GM19467 (cell line): ENCODE results near the gene TLE2.

Source experiments
- ATAC-seq: cut with Tn5 transposase; IDR thresholded peaks from one replicate; pipeline ENCODE4 v1.9.1; 2021; ENCODE audit warnings: mild to moderate bottlenecking, moderate library complexity; ENCODE audit not compliant: unreplicated experiment

TLE2 gene

GRCh38 chr19:3029065-3029923 lies at the start of gene TLE2:
TLE2 (minus strand) TSS chr19:3029280; CDS start chr19:3028904, 376 bp downstream.
- no peak for ATAC-seq

GRCh38 chr19:3075605-3076431 lies 46.7 kb upstream of the TLE2 start:
- ATAC-seq = no peak

- ATAC-seq = no peak
Observed at GRCh38 chr19:3073931-3074595, 45.0 kb upstream of the TLE2 start.

- ATAC-seq = no peak
Observed at GRCh38 chr19:3073159-3073563, 44.1 kb upstream of the TLE2 start.

GRCh38 chr19:3071768-3072167 lies 42.7 kb upstream of the TLE2 start:
- no peak for ATAC-seq

GRCh38 chr19:3068071-3068470 lies 39.0 kb upstream of the TLE2 start:
- no peak for ATAC-seq

- no peak for ATAC-seq
Observed at GRCh38 chr19:3067563-3067962, 38.5 kb upstream of the TLE2 start.

- no peak for ATAC-seq
Observed at GRCh38 chr19:3066482-3067049, 37.5 kb upstream of the TLE2 start.

GRCh38 chr19:3065675-3066357 lies 36.7 kb upstream of the TLE2 start:
- peak; percentile 57 for ATAC-seq

- no peak for ATAC-seq
Observed at GRCh38 chr19:3064011-3064330, 34.9 kb upstream of the TLE2 start.

- no peak for ATAC-seq
Observed at GRCh38 chr19:3062165-3063105, 33.4 kb upstream of the TLE2 start, which contains the start of gene TLE5. TLE5 (minus strand) TSS chr19:3062495; CDS start chr19:3062200, 295 bp downstream.

- no peak for ATAC-seq
Observed at GRCh38 chr19:3061182-3062161, 32.4 kb upstream of the TLE2 start.

- no peak for ATAC-seq
Observed at GRCh38 chr19:3060857-3061181, 31.7 kb upstream of the TLE2 start.

GRCh38 chr19:3059653-3060052 lies 30.6 kb upstream of the TLE2 start:
- no peak for ATAC-seq

- no peak for ATAC-seq
Observed at GRCh38 chr19:3058821-3059314, 29.8 kb upstream of the TLE2 start.

- ATAC-seq = no peak
Observed at GRCh38 chr19:3058009-3058820, 29.1 kb upstream of the TLE2 start.

GRCh38 chr19:3057275-3057714 lies 28.2 kb upstream of the TLE2 start:
- no peak for ATAC-seq
